Activated CD8-positive, alpha-beta memory T cell treated with anti-CD3 and anti-CD28 coated beads, Interleukin-2, amount 50 U/mL, for 24 hours (primary cell): ENCODE measurements around the gene ABCC1.
"Not testable (repeated sequence)": the region's sequence is repeated elsewhere in the genome, so short reads cannot be mapped to it uniquely, and the experiment has no call there.

Experiments
- DNase-seq: peaks from one replicate; pipeline ENCODE4 v3.0.0-alpha.2; 2020; ENCODE audit errors: extremely low read depth

The ABCC1 gene

GRCh38 chr16:15949210-15950160 is at the start of gene ABCC1:
ABCC1 (plus strand) TSS chr16:15949616; CDS start chr16:15949752, 136 bp downstream.
- DNase-seq, result no peak

- DNase-seq, result no peak
Measured at GRCh38 chr16:15900357-15900756, 49.1 kb upstream of the ABCC1 start.

- DNase-seq, result no peak
Measured at GRCh38 chr16:15900901-15901500, 48.4 kb upstream of the ABCC1 start.

- no peak for DNase-seq
Measured at GRCh38 chr16:15903960-15904359, 45.5 kb upstream of the ABCC1 start.

GRCh38 chr16:15906439-15906838 is 43.0 kb upstream of the ABCC1 start:
- DNase-seq, result no peak

- DNase-seq, result no peak
Measured at GRCh38 chr16:15907863-15908478, 41.4 kb upstream of the ABCC1 start.

GRCh38 chr16:15911198-15911597 is 38.2 kb upstream of the ABCC1 start:
- DNase-seq, result no peak

GRCh38 chr16:15913046-15913698 is 36.2 kb upstream of the ABCC1 start:
- no peak for DNase-seq

GRCh38 chr16:15915555-15916081 is 33.8 kb upstream of the ABCC1 start:
- DNase-seq, result no peak

GRCh38 chr16:15916323-15916722 is 33.1 kb upstream of the ABCC1 start:
- DNase-seq, result no peak

GRCh38 chr16:15918314-15918713 is 31.1 kb upstream of the ABCC1 start:
- not testable (repeated sequence) for DNase-seq

- no peak for DNase-seq
Measured at GRCh38 chr16:15919331-15919730, 30.1 kb upstream of the ABCC1 start.

GRCh38 chr16:15924996-15925395 is 24.4 kb upstream of the ABCC1 start:
- no peak for DNase-seq

GRCh38 chr16:15925631-15926030 is 23.8 kb upstream of the ABCC1 start:
- DNase-seq, result no peak

GRCh38 chr16:15928261-15929104 is 20.9 kb upstream of the ABCC1 start:
- no peak for DNase-seq

- DNase-seq, result no peak
Measured at GRCh38 chr16:15932939-15933338, 16.5 kb upstream of the ABCC1 start.

GRCh38 chr16:15933781-15934180 is 15.6 kb upstream of the ABCC1 start:
- DNase-seq, result no peak

GRCh38 chr16:15934991-15935390 is 14.4 kb upstream of the ABCC1 start:
- DNase-seq, result no peak

GRCh38 chr16:15936809-15937208 is 12.6 kb upstream of the ABCC1 start:
- DNase-seq, result not testable (repeated sequence)

- DNase-seq, result no peak
Measured at GRCh38 chr16:15942931-15943690, 6.3 kb upstream of the ABCC1 start.
